PC-3 (cell line): ENCODE results near the gene EN2. TPM values are rescaled to one million over a fixed set of nuclear protein-coding genes. Genes with fewer than 3 reads are reported as not detected.

Experiments used
- ATAC-seq: fragments of 200-7000 bp; cut with Tn5 transposase; 2 replicates; pipeline ENCODE4 v1.9.1; 2020; ENCODE audit warnings: mild to moderate bottlenecking, moderate library complexity
- BruUV-seq: library from RNA; stranded (reverse); fragments of 400-500 nt; replicated peaks from 2 replicates; lab custom pipeline; 2021; lab: Mats Ljungman, UMichigan
- CTCF ChIA-PET: fragments of 300-600 bp; sonication (Branson Sonifier 250); formaldehyde crosslinking; loops from one replicate; lab custom pipeline; 2022; ENCODE audit warnings: antibody characterized with exemption; lab: Charles Lee
- POLR2A ChIA-PET: fragments of 300-600 bp; sonication (Branson Sonifier 250); formaldehyde crosslinking; loops from one replicate; lab custom pipeline; 2022; ENCODE audit warnings: antibody characterized with exemption; ENCODE audit not compliant: unreplicated experiment; lab: Charles Lee
- DNase-seq: peaks from one replicate; pipeline ENCODE4 v3.0.0-alpha.2; 2015
- H2AFZ ChIP-seq: fragments of 300-600 bp; sonication (generic); 2 replicates; pipeline ENCODE4 v1.6.0; 2016; ENCODE audit warnings: antibody characterized with exemption, low read length
- H3F3A ChIP-seq: fragments of 300-600 bp; sonication (generic); one replicate; pipeline ENCODE4 v1.6.0; 2017; ENCODE audit warnings: antibody characterized with exemption, low read length, control low read depth, mild to moderate bottlenecking; ENCODE audit not compliant: unreplicated experiment
- H3K27ac ChIP-seq: fragments of 300-600 bp; sonication (generic); 2 replicates; pipeline ENCODE4 v1.5.1; 2016; ENCODE audit warnings: mild to moderate bottlenecking, low read length
- H3K27me3 ChIP-seq: fragments of 300-600 bp; sonication (generic); 2 replicates; pipeline ENCODE4 v1.6.1; 2016; ENCODE audit warnings: low read length, mixed read lengths
- H3K36me3 ChIP-seq: fragments of 300-600 bp; sonication (generic); 2 replicates; pipeline ENCODE4 v1.6.1; 2016; ENCODE audit warnings: low read depth, mixed run types, low read length, mixed read lengths
- H3K4me1 ChIP-seq: fragments of 300-600 bp; sonication (generic); 2 replicates; pipeline ENCODE4 v1.5.1; 2016; ENCODE audit warnings: low read length; ENCODE audit not compliant: insufficient read depth
- H3K4me2 ChIP-seq: fragments of 300-600 bp; sonication (generic); 2 replicates; pipeline ENCODE4 v1.6.0; 2016; ENCODE audit warnings: low read length
- H3K4me3 ChIP-seq: fragments of 300-600 bp; sonication (generic); 2 replicates; pipeline ENCODE4 v1.5.1; 2016; ENCODE audit warnings: mild to moderate bottlenecking, low read length, mixed read lengths
- H3K79me2 ChIP-seq: fragments of 300-600 bp; sonication (generic); 2 replicates; pipeline ENCODE4 v1.6.1; 2017; ENCODE audit warnings: low read length, mixed read lengths
- H3K9ac ChIP-seq: fragments of 300-600 bp; sonication (generic); 2 replicates; pipeline ENCODE4 v1.6.0; 2016; ENCODE audit warnings: mild to moderate bottlenecking, low read length
- H3K9me2 ChIP-seq: fragments of 300-600 bp; sonication (generic); replicated peaks from 2 replicates; pipeline ENCODE4 v1.6.1; 2016; ENCODE audit warnings: mixed run types, low read length, mixed read lengths
- H3K9me3 ChIP-seq: fragments of 300-600 bp; sonication (generic); 2 replicates; pipeline ENCODE4 v1.6.1; 2016; ENCODE audit warnings: low read length, mixed read lengths
- H4K20me1 ChIP-seq: fragments of 300-600 bp; sonication (generic); 2 replicates; pipeline ENCODE4 v1.6.1; 2016; ENCODE audit warnings: low read length, mixed read lengths
- EZH2 ChIP-seq: fragments of 300-600 bp; sonication (generic); IDR thresholded peaks from one replicate; pipeline ENCODE4 v1.6.1; 2017; ENCODE audit warnings: antibody characterized with exemption, mild to moderate bottlenecking, low read length; ENCODE audit not compliant: unreplicated experiment
- EZH2phosphoT487 ChIP-seq: fragments of 300-600 bp; sonication (generic); IDR thresholded peaks from 2 replicates; pipeline ENCODE4 v1.6.1; 2018; ENCODE audit warnings: mild to moderate bottlenecking, antibody characterized with exemption, low read length, borderline replicate concordance
- intact Hi-C: fragments of 100-400 bp; cut with micrococcal nuclease; formaldehyde crosslinking; loops from 2 replicates; pipeline ENCODE4 v1.9.0; 2023
- total RNA-seq: library from RNA; depleted of rRNA; stranded (reverse); fragments of >200 nt; gene quantifications from 2 replicates; pipeline ENCODE4 v1.2.3, GENCODE V29; 2014
- TF ChIP-seq, protein P1 (sequence below): fragments of 300-600 bp; sonication (generic); conservative IDR thresholded peaks from 2 replicates; pipeline ENCODE4 v1.5.1; 2017; ENCODE audit warnings: antibody characterized with exemption, low read depth, mild to moderate bottlenecking, low read length

Gene EN2
- total RNA-seq, 1 experiment from 2014 or later, result 2.3 TPM

DNA sequence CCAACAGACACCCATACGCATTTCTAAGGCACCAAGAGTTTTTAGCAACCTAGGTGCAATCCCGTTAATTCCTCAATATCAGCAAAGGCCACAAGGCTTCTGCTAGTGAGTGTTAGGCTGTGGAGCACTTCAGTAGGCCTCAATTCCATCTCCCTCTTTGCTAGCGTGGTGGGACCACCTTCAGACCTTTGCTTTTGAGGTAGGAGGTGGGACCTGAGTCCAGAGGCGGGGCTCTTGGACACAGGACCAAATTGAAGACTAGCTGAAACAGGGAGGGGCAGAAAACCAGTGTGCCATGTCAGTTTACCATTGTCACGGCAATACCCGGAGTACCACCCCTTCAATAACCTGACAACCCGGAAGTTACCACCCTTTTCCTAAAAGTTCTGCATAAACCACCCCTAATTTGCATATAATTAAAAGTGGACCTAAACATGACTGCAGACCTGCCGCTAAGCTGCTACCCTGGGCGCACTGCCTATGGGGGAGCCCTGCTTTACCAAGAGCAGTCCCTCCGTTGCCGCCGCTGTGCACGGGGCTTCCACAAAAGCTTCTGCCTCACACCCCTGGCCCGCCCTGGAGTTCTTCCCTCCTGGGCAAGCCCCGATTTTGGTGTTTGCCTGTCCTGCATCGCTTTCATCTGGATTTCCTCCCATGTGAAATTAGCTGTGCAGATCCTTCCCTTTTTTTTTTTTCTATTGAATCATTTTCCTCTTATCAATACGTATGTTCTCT is 41.1 kb upstream of the EN2 start:
- H3K9ac ChIP-seq, result no peak overlapping the region
- H2AFZ ChIP-seq, result no peak overlapping the region
- H3K9me2 ChIP-seq, result no peaks in the 10 kb centered on the region
- H3K36me3 ChIP-seq, result no peaks in the 10 kb centered on the region
- H3F3A ChIP-seq, result no peaks in the 10 kb centered on the region
- H3K4me1 ChIP-seq, result no peaks in the 10 kb centered on the region
- TF ChIP-seq, protein P1, sequence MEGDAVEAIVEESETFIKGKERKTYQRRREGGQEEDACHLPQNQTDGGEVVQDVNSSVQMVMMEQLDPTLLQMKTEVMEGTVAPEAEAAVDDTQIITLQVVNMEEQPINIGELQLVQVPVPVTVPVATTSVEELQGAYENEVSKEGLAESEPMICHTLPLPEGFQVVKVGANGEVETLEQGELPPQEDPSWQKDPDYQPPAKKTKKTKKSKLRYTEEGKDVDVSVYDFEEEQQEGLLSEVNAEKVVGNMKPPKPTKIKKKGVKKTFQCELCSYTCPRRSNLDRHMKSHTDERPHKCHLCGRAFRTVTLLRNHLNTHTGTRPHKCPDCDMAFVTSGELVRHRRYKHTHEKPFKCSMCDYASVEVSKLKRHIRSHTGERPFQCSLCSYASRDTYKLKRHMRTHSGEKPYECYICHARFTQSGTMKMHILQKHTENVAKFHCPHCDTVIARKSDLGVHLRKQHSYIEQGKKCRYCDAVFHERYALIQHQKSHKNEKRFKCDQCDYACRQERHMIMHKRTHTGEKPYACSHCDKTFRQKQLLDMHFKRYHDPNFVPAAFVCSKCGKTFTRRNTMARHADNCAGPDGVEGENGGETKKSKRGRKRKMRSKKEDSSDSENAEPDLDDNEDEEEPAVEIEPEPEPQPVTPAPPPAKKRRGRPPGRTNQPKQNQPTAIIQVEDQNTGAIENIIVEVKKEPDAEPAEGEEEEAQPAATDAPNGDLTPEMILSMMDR, result no peak
- TF ChIP-seq EZH2phosphoT487, result no peak
- TF ChIP-seq EZH2, result no peak
- H3K27me3 ChIP-seq, result peaks cover 52% of the 10 kb centered on the region
- POLR2A ChIA-PET, result no interaction called here
- H4K20me1 ChIP-seq, result no peaks in the 10 kb centered on the region
- no peaks in the 10 kb centered on the region for H3K9me3 ChIP-seq
- CTCF ChIA-PET, result no interaction called here
- intact Hi-C loops, result no loop called here
- no peak overlapping the region for H3K4me3 ChIP-seq
- no TSS peak for BruUV-seq
- no peak overlapping the region for H3K27ac ChIP-seq
- DNase-seq (no peak), ATAC-seq (no peak)
- no peaks in the 10 kb centered on the region for H3K79me2 ChIP-seq
- no peak overlapping the region for H3K4me2 ChIP-seq

GRCh38 chr7:155418304-155418703 is 39.6 kb upstream of the EN2 start:
- intact Hi-C loops, result no loop called here
- DNase-seq (no peak), ATAC-seq (no peak)
- no peaks in the 10 kb centered on the region for H3K79me2 ChIP-seq
- POLR2A ChIA-PET, result no interaction called here
- H3K9me2 ChIP-seq, result no peaks in the 10 kb centered on the region
- TF ChIP-seq EZH2 (no peak), EZH2phosphoT487 (no peak)
- TF ChIP-seq, protein P1, result no peak
- CTCF ChIA-PET, result no interaction called here
- H3K4me3 ChIP-seq, result no peak overlapping the region
- H3K27me3 ChIP-seq, result peaks cover 64% of the 10 kb centered on the region
- BruUV-seq, result no TSS peak
- no peak overlapping the region for H3K4me2 ChIP-seq
- H2AFZ ChIP-seq, result no peak overlapping the region
- H3K9me3 ChIP-seq, result no peaks in the 10 kb centered on the region
- H3K9ac ChIP-seq, result no peak overlapping the region
- no peaks in the 10 kb centered on the region for H3F3A ChIP-seq
- H3K27ac ChIP-seq, result no peak overlapping the region
- no peaks in the 10 kb centered on the region for H4K20me1 ChIP-seq
- no peaks in the 10 kb centered on the region for H3K36me3 ChIP-seq
- H3K4me1 ChIP-seq, result no peaks in the 10 kb centered on the region

DNA sequence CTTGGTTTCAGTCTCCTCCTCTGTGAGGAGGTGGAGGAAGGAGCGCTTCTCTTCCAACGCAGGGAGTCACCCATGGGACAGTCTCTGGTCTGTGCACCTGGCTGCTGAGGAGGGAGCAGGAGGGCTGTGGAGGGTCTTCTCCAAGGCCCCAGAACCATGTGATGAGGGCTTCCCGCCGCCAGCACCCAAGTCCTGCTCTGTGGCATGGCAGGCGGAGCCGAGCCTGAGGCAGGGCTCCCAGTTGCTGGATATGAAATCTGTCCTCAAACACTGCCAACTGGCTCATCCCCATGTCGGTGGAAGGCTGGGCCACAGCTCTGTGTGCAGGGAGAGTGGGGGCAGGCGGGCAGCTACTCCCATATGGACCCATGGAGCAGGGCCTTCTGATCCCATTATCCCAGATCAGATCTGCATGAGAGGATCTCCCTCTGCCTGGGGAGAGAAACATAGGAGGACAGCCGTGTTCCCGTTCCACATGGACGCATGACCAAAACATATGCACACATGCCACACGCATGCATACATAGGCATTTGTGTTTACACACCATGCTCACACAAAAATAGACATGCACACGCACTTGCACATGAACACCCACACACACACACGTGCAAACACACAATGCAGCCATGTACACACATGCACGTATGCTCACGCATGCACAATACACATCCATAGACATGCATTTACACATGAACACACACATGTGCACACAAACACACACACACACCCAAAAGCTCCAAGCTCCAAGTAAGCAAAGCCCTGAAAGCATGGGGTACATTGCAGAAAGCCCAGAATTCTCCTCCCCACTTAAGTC is 38.8 kb upstream of the EN2 start:
- BruUV-seq, result no TSS peak
- no peak overlapping the region for H2AFZ ChIP-seq
- H3K4me2 ChIP-seq, result no peak overlapping the region
- no peak overlapping the region for H3K27ac ChIP-seq
- H3K9me3 ChIP-seq, result no peaks in the 10 kb centered on the region
- no peaks in the 10 kb centered on the region for H4K20me1 ChIP-seq
- H3K27me3 ChIP-seq, result peaks cover 73% of the 10 kb centered on the region
- no peaks in the 10 kb centered on the region for H3K4me1 ChIP-seq
- H3K9me2 ChIP-seq, result no peaks in the 10 kb centered on the region
- no peak overlapping the region for H3K4me3 ChIP-seq
- TF ChIP-seq, protein P1, result no peak
- no peak for TF ChIP-seq EZH2
- TF ChIP-seq EZH2phosphoT487, result no peak
- no peak for ATAC-seq
- H3K36me3 ChIP-seq, result no peaks in the 10 kb centered on the region
- no peaks in the 10 kb centered on the region for H3F3A ChIP-seq
- ChIA-PET POLR2A (no interaction called here), CTCF (no interaction called here)
- no peaks in the 10 kb centered on the region for H3K79me2 ChIP-seq
- intact Hi-C loops, result no loop called here
- no peak overlapping the region for H3K9ac ChIP-seq
- DNase-seq, result no peak
